Lung (tissue), 12 donors: ENCODE results near the gene BBS10. TPM values are rescaled to one million over a fixed set of nuclear protein-coding genes. Genes with fewer than 3 reads are reported as not detected.
A peak's percentile ranks its signal among the peaks of the same experiment; 100 is the strongest.

Experiments used
- ATAC-seq: fragments of 200-7000 bp; cut with Tn5 transposase; one replicate; pipeline ENCODE4 v1.9.1; 2020; ENCODE audit warnings: moderate number of reproducible peaks; ENCODE audit not compliant: insufficient read depth, low FRiP score
- DNase-seq, 3 donors: peaks; one replicate each; pipeline ENCODE4 v3.0.0-alpha.2; 2013 to 2017
- H3K27ac ChIP-seq, 2 donors: one replicate each; pipeline ENCODE4 v1.5.1; 2013; ENCODE audit warnings: mild to moderate bottlenecking in 2 of 2, moderate library complexity in 2 of 2, control low read depth in 1 of 2, inconsistent platforms in 1 of 2, low read depth in 1 of 2, low read length in 1 of 2
- H3K27me3 ChIP-seq, 3 donors: one replicate each; pipeline ENCODE4 v1.5.1; 2013; ENCODE audit warnings: low read length in 2 of 3; ENCODE audit not compliant: control insufficient read depth in 3 of 3, insufficient read depth in 3 of 3
- H3K36me3 ChIP-seq, 4 donors: one replicate each; pipeline ENCODE4 v1.5.1; 2013; ENCODE audit warnings: low read length in 4 of 4, mild to moderate bottlenecking in 1 of 4, moderate library complexity in 1 of 4; ENCODE audit not compliant: control insufficient read depth in 4 of 4, insufficient read depth in 4 of 4
- H3K4me1 ChIP-seq, 5 donors: one replicate each; pipeline ENCODE4 v1.5.1; 2013; ENCODE audit warnings: low read length in 5 of 5, mild to moderate bottlenecking in 2 of 5, moderate library complexity in 1 of 5; ENCODE audit not compliant: control insufficient read depth in 5 of 5, insufficient read depth in 5 of 5
- H3K4me3 ChIP-seq: one replicate; pipeline ENCODE4 v1.5.1; 2013; ENCODE audit warnings: mild to moderate bottlenecking, control low read depth, moderate library complexity
- H3K9ac ChIP-seq, 2 donors: one replicate each; pipeline ENCODE4 v1.5.1; 2013; ENCODE audit warnings: low read length in 2 of 2, control low read depth in 1 of 2; ENCODE audit not compliant: insufficient read depth in 1 of 2
- H3K9me3 ChIP-seq, 4 donors: one replicate each; pipeline ENCODE4 v1.5.1; 2013; ENCODE audit warnings: low read length in 3 of 4, mild to moderate bottlenecking in 1 of 4, moderate library complexity in 1 of 4; ENCODE audit not compliant: control insufficient read depth in 4 of 4, insufficient read depth in 3 of 4
- WGBS, 2 donors: extraction: QIAGEN DNeasy Blood & Tissue Kit; methylation state at CpG; one replicate each; pipeline ENCODE4 v1.1.7; 2013; 5-methylcytosine and 5-hydroxymethylcytosine counted together
- polyA plus RNA-seq, 2 donors: library from polyadenylated mRNA; stranded (reverse); fragments of 200-250 nt; gene quantifications; one replicate each; pipeline ENCODE4 v1.2.1, GENCODE V29; 2013
- total RNA-seq, 2 donors: library from RNA; depleted of rRNA in 1 of 2; stranded (reverse); fragments of >200 nt in 1 of 2; gene quantifications; one replicate each; pipeline ENCODE4 v1.2.1, GENCODE V29; 2014 to 2021
- TF ChIP-seq, protein P1 (sequence below): IDR thresholded peaks from 2 replicates; pipeline ENCODE4 v1.5.1; 2012; ENCODE audit warnings: mild to moderate bottlenecking; ENCODE audit errors: control extremely low read depth, extremely low read depth
- donor health status: control.
- donor health status: control.
- donor health status: Bipolar disorder and iron deficiency.
- donor health status: healthy.
- donor health status: DM: yes; HTN: yes; CAD: no.

Gene BBS10
- total and polyA plus RNA-seq, 4 donors, result 5.1 to 28.9 (median 8.8) TPM

DNA sequence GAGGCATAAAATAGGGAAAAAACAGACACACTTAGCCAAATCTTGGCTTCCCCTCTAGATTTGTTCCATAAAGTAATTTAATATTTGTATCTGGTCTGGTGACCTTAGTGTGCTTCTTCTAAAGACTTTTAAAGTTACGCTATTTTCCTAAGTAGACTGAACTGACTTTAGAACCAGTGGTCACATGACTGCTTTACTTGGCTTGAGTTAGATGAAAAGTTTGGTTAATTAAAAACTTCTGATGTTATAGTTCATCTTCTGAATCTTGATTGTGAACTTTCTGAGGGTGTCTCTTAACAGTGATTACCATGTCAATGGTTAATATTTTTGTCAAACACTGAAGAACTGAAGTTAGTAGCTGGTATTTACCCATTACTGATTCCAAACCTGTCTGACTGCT, 2.6 kb downstream of the BBS10 start:
- no peak overlapping the region for H3K4me3 ChIP-seq
- peaks cover 0 to 1% (median 0%) of the 10 kb centered on the region in 4 donors for H3K36me3 ChIP-seq
- no peak for DNase-seq
- 93 to 95% methylated on average over 1 of the region's 1 CpG for WGBS, 2 donors
- no peak for ATAC-seq
- TF ChIP-seq, protein P1, sequence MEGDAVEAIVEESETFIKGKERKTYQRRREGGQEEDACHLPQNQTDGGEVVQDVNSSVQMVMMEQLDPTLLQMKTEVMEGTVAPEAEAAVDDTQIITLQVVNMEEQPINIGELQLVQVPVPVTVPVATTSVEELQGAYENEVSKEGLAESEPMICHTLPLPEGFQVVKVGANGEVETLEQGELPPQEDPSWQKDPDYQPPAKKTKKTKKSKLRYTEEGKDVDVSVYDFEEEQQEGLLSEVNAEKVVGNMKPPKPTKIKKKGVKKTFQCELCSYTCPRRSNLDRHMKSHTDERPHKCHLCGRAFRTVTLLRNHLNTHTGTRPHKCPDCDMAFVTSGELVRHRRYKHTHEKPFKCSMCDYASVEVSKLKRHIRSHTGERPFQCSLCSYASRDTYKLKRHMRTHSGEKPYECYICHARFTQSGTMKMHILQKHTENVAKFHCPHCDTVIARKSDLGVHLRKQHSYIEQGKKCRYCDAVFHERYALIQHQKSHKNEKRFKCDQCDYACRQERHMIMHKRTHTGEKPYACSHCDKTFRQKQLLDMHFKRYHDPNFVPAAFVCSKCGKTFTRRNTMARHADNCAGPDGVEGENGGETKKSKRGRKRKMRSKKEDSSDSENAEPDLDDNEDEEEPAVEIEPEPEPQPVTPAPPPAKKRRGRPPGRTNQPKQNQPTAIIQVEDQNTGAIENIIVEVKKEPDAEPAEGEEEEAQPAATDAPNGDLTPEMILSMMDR, result no peak
- no peaks in the 10 kb centered on the region for H3K9me3 ChIP-seq
- no peak overlapping the region for H3K9ac ChIP-seq
- H3K27me3 ChIP-seq, result no peaks in the 10 kb centered on the region
- no peak overlapping the region for H3K27ac ChIP-seq
- peaks cover 0 to 25% (median 13%) of the 10 kb centered on the region in 5 donors for H3K4me1 ChIP-seq

DNA sequence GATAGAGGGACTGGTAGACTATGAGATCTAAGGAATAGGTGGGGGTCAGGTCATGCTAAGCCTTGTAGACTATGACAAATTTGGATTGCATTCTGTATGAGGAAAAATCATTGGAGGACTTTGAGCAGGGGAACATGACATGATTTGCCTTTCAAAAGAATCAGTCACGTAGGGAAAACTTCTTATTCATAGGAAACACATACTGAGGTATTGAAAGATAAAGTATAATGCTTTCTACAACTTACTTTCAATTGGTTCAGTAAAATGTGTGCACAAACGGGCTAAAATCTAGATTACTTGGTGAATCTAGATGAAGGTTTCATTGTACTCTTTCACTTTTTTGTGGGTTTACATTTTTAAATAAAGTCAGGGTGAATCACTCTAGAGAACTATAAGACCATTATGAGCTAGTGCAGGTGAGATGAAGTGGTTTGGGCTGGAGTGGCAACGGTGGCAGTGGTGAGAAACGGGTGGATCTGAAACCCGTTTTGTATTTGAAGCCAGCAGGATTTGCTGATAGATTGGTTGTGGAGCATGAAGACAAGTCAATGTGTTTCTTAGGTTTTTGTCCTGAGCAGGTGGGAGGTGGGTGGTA, 6.7 kb downstream of the BBS10 start:
- peaks cover 0 to 7% (median 5%) of the 10 kb centered on the region in 5 donors for H3K4me1 ChIP-seq
- DNase-seq (no peak), ATAC-seq (no peak)
- no peaks in the 10 kb centered on the region for H3K9me3 ChIP-seq
- H3K36me3 ChIP-seq, result peaks cover 0 to 1% (median 0%) of the 10 kb centered on the region in 4 donors
- no peaks in the 10 kb centered on the region for H3K27me3 ChIP-seq
- no peak overlapping the region for H3K9ac ChIP-seq
- TF ChIP-seq, protein P1, result no peak
- H3K27ac ChIP-seq, result no peak overlapping the region
- WGBS, 2 donors, result 92 to 93% methylated on average over 5 of the region's 5 CpGs
- no peak overlapping the region for H3K4me3 ChIP-seq

DNA sequence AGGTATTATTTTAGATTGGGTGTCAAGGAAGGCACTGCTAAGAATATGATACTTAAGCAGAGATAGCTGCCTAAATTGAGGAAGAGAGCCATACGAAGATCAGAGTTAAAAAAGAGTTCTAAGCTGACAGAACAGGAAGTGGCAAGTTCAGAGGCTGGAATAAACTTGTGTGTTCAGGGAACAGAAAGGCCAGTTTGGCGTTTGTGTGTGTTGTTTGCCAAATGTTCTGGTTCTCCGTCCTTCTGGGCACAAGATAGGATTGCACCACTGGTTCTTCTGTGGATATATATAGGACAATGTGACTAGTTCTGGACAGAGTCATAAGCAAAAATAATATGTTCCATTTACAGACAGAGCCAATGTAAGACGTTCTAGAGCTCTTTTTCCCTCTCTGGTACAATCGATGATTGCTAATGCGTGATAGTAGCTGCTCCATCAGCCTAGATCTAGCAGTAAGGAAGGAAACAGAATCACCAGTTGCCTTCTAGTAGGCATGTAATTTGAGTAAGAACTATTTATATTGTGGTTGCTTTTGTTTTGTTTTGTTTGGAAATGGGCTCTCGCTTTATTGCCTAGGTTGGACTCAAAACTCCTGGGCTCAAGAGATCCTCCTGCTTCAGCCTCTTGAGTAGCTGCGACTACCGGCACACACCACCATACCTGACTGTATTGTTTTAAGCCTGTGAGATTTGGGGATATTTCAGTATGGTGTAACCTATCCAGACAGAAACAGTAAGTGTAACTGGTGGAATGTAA, 7.4 kb downstream of the BBS10 start:
- Histone ChIP-seq H3K27ac (peak overlapping the region in 1 of 2 donors; percentile 58), H3K4me1 (peaks cover 0 to 2% (median 0%) of the 10 kb centered on the region in 5 donors), H3K36me3 (peaks cover 0 to 1% (median 0%) of the 10 kb centered on the region in 4 donors), H3K9me3 (no peaks in the 10 kb centered on the region), H3K4me3 (no peak overlapping the region), H3K9ac (no peak overlapping the region), H3K27me3 (no peaks in the 10 kb centered on the region)
- TF ChIP-seq, protein P1, result no peak
- WGBS, 2 donors, result 79% methylated on average over 9 of the region's 9 CpGs
- DNase-seq (no peak), ATAC-seq (no peak)
